Karpas-422 (cell line): ENCODE results near the gene METTL27. TPM values are rescaled to one million over a fixed set of nuclear protein-coding genes. Genes with fewer than 3 reads are reported as not detected.
"Not testable (repeated sequence)": the region's sequence is repeated elsewhere in the genome, so short reads cannot be mapped to it uniquely, and the experiment has no call there.

Source experiments
- DNase-seq: peaks from one replicate; pipeline ENCODE4 v3.0.0-alpha.2; 2015
- H2AFZ ChIP-seq: fragments of 200-600 bp; sonication (generic); 2 replicates; pipeline ENCODE4 v1.6.1; 2014; ENCODE audit warnings: antibody characterized with exemption, low read length, mixed read lengths
- H3K27ac ChIP-seq: fragments of 200-600 bp; sonication (generic); 2 replicates; pipeline ENCODE4 v1.5.1; 2014; ENCODE audit warnings: mild to moderate bottlenecking, low read length, moderate library complexity
- H3K27me3 ChIP-seq: fragments of 200-600 bp; sonication (generic); 2 replicates; pipeline ENCODE4 v1.6.1; 2014; ENCODE audit warnings: low read length, mixed read lengths
- H3K36me3 ChIP-seq: fragments of 200-600 bp; sonication (generic); 2 replicates; pipeline ENCODE4 v1.6.1; 2014; ENCODE audit warnings: low read length, mixed read lengths; ENCODE audit not compliant: insufficient read depth
- H3K4me1 ChIP-seq: fragments of 200-600 bp; sonication (generic); 2 replicates; pipeline ENCODE4 v1.6.1; 2014; ENCODE audit warnings: mild to moderate bottlenecking, low read length, mixed read lengths
- H3K4me2 ChIP-seq: fragments of 200-600 bp; sonication (generic); 2 replicates; pipeline ENCODE4 v1.6.1; 2014; ENCODE audit warnings: low read length, low read depth, mild to moderate bottlenecking; ENCODE audit not compliant: poor library complexity, severe bottlenecking
- H3K4me3 ChIP-seq: fragments of 200-600 bp; sonication (generic); 2 replicates; pipeline ENCODE4 v1.5.1; 2014; ENCODE audit warnings: mild to moderate bottlenecking, antibody characterized with exemption, low read length, mixed read lengths
- H3K79me2 ChIP-seq: fragments of 200-600 bp; sonication (generic); 2 replicates; pipeline ENCODE4 v1.6.1; 2014; ENCODE audit warnings: mild to moderate bottlenecking, low read length, mixed read lengths
- H3K9ac ChIP-seq: fragments of 200-600 bp; sonication (generic); 2 replicates; pipeline ENCODE4 v1.6.0; 2014; ENCODE audit warnings: low read length
- H3K9me2 ChIP-seq: fragments of 200-600 bp; sonication (generic), shearing (Covaris generic); replicated peaks from 2 replicates; pipeline ENCODE4 v1.6.0; 2014; ENCODE audit warnings: mild to moderate bottlenecking, low read length, moderate library complexity; ENCODE audit not compliant: insufficient read depth
- H3K9me3 ChIP-seq: fragments of 300-700, 200-600 bp; sonication (generic); 2 replicates; pipeline ENCODE4 v1.6.1; 2014; ENCODE audit warnings: low read length, mixed read lengths
- H4K20me1 ChIP-seq: fragments of 200-600 bp; sonication (generic); 2 replicates; pipeline ENCODE4 v1.6.1; 2014; ENCODE audit warnings: mild to moderate bottlenecking, antibody characterized with exemption, low read length, low read depth; ENCODE audit not compliant: insufficient read depth
- total RNA-seq: library from RNA; depleted of rRNA; stranded (reverse); fragments of >200 nt; shearing (Covaris generic); gene quantifications from 2 replicates; pipeline ENCODE4 v1.2.3, GENCODE V29; 2014; ENCODE audit warnings: low replicate concordance

Gene METTL27
- total RNA-seq, 1 experiment from 2014 or later, result not detected

GRCh38 chr7:73802459-73802858 lies 39.9 kb downstream of the METTL27 start:
- Histone ChIP-seq H3K4me2 (no peak overlapping the region), H3K4me3 (no peak overlapping the region), H3K9me2 (no peaks in the 10 kb centered on the region), H3K9ac (no peak overlapping the region), H3K27me3 (no peaks in the 10 kb centered on the region), H2AFZ (no peak overlapping the region), H3K4me1 (no peaks in the 10 kb centered on the region), H3K79me2 (no peaks in the 10 kb centered on the region), H3K27ac (no peak overlapping the region), H3K36me3 (no peaks in the 10 kb centered on the region), H4K20me1 (no peaks in the 10 kb centered on the region), H3K9me3 (no peaks in the 10 kb centered on the region)
- no peak for DNase-seq

- H3K79me2 ChIP-seq, result no peaks in the 10 kb centered on the region
- no peak overlapping the region for H3K27ac ChIP-seq
- H3K9ac ChIP-seq, result no peak overlapping the region
- no peaks in the 10 kb centered on the region for H3K36me3 ChIP-seq
- no peaks in the 10 kb centered on the region for H3K9me2 ChIP-seq
- no peak overlapping the region for H3K4me2 ChIP-seq
- H2AFZ ChIP-seq, result no peak overlapping the region
- no peak overlapping the region for H3K4me3 ChIP-seq
- H3K9me3 ChIP-seq, result no peaks in the 10 kb centered on the region
- no peaks in the 10 kb centered on the region for H3K27me3 ChIP-seq
- no peak for DNase-seq
- H3K4me1 ChIP-seq, result no peaks in the 10 kb centered on the region
- no peaks in the 10 kb centered on the region for H4K20me1 ChIP-seq
Measured at GRCh38 chr7:73801577-73801976, 40.7 kb downstream of the METTL27 start.

GRCh38 chr7:73799282-73800141 lies 42.8 kb downstream of the METTL27 start:
- no peak overlapping the region for H2AFZ ChIP-seq
- no peaks in the 10 kb centered on the region for H3K27me3 ChIP-seq
- no peak overlapping the region for H3K27ac ChIP-seq
- H3K9me2 ChIP-seq, result no peaks in the 10 kb centered on the region
- H4K20me1 ChIP-seq, result no peaks in the 10 kb centered on the region
- no peak overlapping the region for H3K4me2 ChIP-seq
- H3K9ac ChIP-seq, result no peak overlapping the region
- no peaks in the 10 kb centered on the region for H3K79me2 ChIP-seq
- H3K4me3 ChIP-seq, result no peak overlapping the region
- H3K36me3 ChIP-seq, result no peaks in the 10 kb centered on the region
- no peaks in the 10 kb centered on the region for H3K4me1 ChIP-seq
- DNase-seq, result no peak
- no peaks in the 10 kb centered on the region for H3K9me3 ChIP-seq

GRCh38 chr7:73797176-73797575 lies 45.1 kb downstream of the METTL27 start:
- DNase-seq, H4K20me1 ChIP-seq, H3K27ac ChIP-seq, H3K27me3 ChIP-seq, H3K4me2 ChIP-seq, H3K4me3 ChIP-seq, H3K9ac ChIP-seq, H3K36me3 ChIP-seq, H3K79me2 ChIP-seq, H3K4me1 ChIP-seq, H3K9me3 ChIP-seq, H2AFZ ChIP-seq, H3K9me2 ChIP-seq: not testable (repeated sequence)

GRCh38 chr7:73796656-73797055 lies 45.7 kb downstream of the METTL27 start:
- H3K9ac ChIP-seq, H3K9me2 ChIP-seq, H3K36me3 ChIP-seq, H3K4me2 ChIP-seq, H3K27me3 ChIP-seq, H3K4me1 ChIP-seq, H3K79me2 ChIP-seq, H3K27ac ChIP-seq, DNase-seq, H4K20me1 ChIP-seq, H2AFZ ChIP-seq, H3K4me3 ChIP-seq, H3K9me3 ChIP-seq: not testable (repeated sequence)

GRCh38 chr7:73795188-73795587 lies 47.1 kb downstream of the METTL27 start:
- DNase-seq, H3K79me2 ChIP-seq, H2AFZ ChIP-seq, H3K27me3 ChIP-seq, H3K9ac ChIP-seq, H3K9me2 ChIP-seq, H3K4me3 ChIP-seq, H4K20me1 ChIP-seq, H3K36me3 ChIP-seq, H3K9me3 ChIP-seq, H3K4me2 ChIP-seq, H3K27ac ChIP-seq, H3K4me1 ChIP-seq: not testable (repeated sequence)

- H3K4me1 ChIP-seq, H3K9ac ChIP-seq, H3K36me3 ChIP-seq, H3K9me3 ChIP-seq, H3K27me3 ChIP-seq, H3K9me2 ChIP-seq, H3K27ac ChIP-seq, H3K4me3 ChIP-seq, H2AFZ ChIP-seq, H3K4me2 ChIP-seq, H3K79me2 ChIP-seq, DNase-seq, H4K20me1 ChIP-seq: not testable (repeated sequence)
Measured at GRCh38 chr7:73791170-73791690, 51.1 kb downstream of the METTL27 start.

GRCh38 chr7:73789051-73789450 lies 53.3 kb downstream of the METTL27 start:
- no peak for DNase-seq
- no peak overlapping the region for H3K27ac ChIP-seq
- no peak overlapping the region for H3K4me2 ChIP-seq
- no peaks in the 10 kb centered on the region for H3K27me3 ChIP-seq
- H3K9me2 ChIP-seq, result no peaks in the 10 kb centered on the region
- H3K36me3 ChIP-seq, result no peaks in the 10 kb centered on the region
- H3K9ac ChIP-seq, result no peak overlapping the region
- no peaks in the 10 kb centered on the region for H4K20me1 ChIP-seq
- no peaks in the 10 kb centered on the region for H3K79me2 ChIP-seq
- no peaks in the 10 kb centered on the region for H3K4me1 ChIP-seq
- H3K4me3 ChIP-seq, result no peak overlapping the region
- no peaks in the 10 kb centered on the region for H3K9me3 ChIP-seq
- no peak overlapping the region for H2AFZ ChIP-seq
